Measurements from ENCODE around the gene SETBP1.

SETBP1 gene

GRCh38 chr18:44915213-44915612, 234.5 kb downstream of the SETBP1 start:
- FAIRE-seq = no peak

- FAIRE-seq = no peak
Measured at GRCh38 chr18:44915661-44916060, 235.0 kb downstream of the SETBP1 start.

- FAIRE-seq = no peak
Measured at GRCh38 chr18:44916429-44917207, 235.9 kb downstream of the SETBP1 start.

GRCh38 chr18:44917216-44918141, 236.8 kb downstream of the SETBP1 start:
- FAIRE-seq = no peak

GRCh38 chr18:44918142-44918476, 237.4 kb downstream of the SETBP1 start:
- no peak for FAIRE-seq

- no peak for FAIRE-seq
Measured at GRCh38 chr18:44920441-44920840, 239.8 kb downstream of the SETBP1 start.

GRCh38 chr18:44921974-44922373, 241.3 kb downstream of the SETBP1 start:
- FAIRE-seq = no peak

GRCh38 chr18:44922968-44923367, 242.3 kb downstream of the SETBP1 start:
- no peak for FAIRE-seq

- FAIRE-seq = no peak
Measured at GRCh38 chr18:44924785-44925499, 244.3 kb downstream of the SETBP1 start.

- FAIRE-seq = no peak
Measured at GRCh38 chr18:44927127-44927849, 246.6 kb downstream of the SETBP1 start.

GRCh38 chr18:44934901-44935300, 254.2 kb downstream of the SETBP1 start:
- no peak for FAIRE-seq

GRCh38 chr18:44935455-44935854, 254.8 kb downstream of the SETBP1 start:
- no peak for FAIRE-seq

GRCh38 chr18:44936485-44936884, 255.8 kb downstream of the SETBP1 start:
- no peak for FAIRE-seq

GRCh38 chr18:44937960-44938719, 257.5 kb downstream of the SETBP1 start:
- FAIRE-seq = no peak

GRCh38 chr18:44938720-44939665, 258.3 kb downstream of the SETBP1 start:
- no peak for FAIRE-seq

GRCh38 chr18:44941516-44941915, 260.8 kb downstream of the SETBP1 start:
- FAIRE-seq = no peak

GRCh38 chr18:44942073-44942472, 261.4 kb downstream of the SETBP1 start:
- no peak for FAIRE-seq

GRCh38 chr18:44943311-44943881, 262.7 kb downstream of the SETBP1 start:
- FAIRE-seq = no peak

- no peak for FAIRE-seq
Measured at GRCh38 chr18:44944461-44944860, 263.8 kb downstream of the SETBP1 start.

- no peak for FAIRE-seq
Measured at GRCh38 chr18:44945888-44946401, 265.3 kb downstream of the SETBP1 start.
